ENCODE results near the gene AOAH.
"Not testable (repeated sequence)": the region's sequence is repeated elsewhere in the genome, so short reads cannot be mapped to it uniquely, and the experiment has no call there.

Gene AOAH

GRCh38 chr7:36736090-36736898 lies 12.0 kb upstream of the AOAH start:
- DNase-seq, result no peak

DNA sequence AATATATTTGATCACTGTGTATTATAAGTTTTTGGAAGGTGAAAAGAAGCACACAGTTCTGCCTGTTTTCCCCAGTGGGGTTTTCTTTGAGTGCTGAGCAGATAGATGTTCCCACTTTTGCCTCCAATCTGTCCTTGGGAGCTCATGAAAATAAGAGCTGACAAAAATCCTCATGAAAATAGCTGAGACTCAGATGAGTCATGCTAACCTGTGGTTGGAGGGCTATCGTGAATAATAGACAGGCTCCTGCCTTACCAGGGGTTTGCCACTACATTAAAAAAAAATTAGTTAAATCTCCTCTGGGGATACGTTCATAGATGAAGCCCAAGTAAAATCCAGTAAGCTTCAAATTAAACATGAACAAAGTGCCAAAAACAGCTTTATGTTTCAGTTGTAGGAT lies 10.9 kb upstream of the AOAH start:
- no peak for DNase-seq

- DNase-seq, result no peak
Measured at GRCh38 chr7:36734731-36735130, 10.4 kb upstream of the AOAH start.

DNA sequence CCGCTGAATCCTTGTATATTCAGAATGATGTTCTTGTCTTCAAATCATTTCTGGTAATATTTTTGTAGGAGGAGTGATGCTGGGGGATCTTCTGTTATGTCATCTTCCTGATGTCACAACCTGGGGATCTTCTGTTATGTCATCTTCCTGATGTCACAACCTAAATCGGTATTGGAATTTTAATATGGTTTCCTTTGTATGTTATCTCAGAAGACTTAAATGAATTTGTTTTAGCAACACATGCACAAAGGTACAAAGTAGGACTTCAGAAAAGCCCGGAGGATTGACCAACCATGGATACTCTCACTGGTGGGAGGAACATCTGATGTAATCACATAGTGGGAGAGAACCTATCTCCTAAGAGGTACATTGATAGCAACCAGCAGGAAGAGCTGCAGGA lies 9.1 kb upstream of the AOAH start:
- DNase-seq, result no peak

DNA sequence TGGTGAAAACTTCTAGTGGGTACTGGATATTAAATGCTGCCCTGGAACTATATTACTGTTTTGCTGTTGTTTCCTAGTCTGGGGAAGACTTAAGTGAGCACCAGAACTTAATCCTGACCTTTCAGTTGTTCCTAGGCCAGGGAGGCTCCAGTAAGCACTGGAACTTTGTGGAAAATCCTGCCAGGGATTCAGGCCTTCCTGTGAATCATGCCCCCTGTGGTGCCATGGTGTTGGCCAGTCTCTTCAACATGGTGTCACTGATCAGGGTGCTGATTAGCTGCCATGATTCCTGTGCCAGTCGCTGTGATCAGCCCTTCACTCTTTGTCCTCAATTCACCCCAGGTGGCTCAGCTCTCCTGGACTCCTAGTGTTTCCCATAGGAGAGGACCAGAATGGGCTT lies 8.5 kb upstream of the AOAH start:
- no peak for DNase-seq

DNA sequence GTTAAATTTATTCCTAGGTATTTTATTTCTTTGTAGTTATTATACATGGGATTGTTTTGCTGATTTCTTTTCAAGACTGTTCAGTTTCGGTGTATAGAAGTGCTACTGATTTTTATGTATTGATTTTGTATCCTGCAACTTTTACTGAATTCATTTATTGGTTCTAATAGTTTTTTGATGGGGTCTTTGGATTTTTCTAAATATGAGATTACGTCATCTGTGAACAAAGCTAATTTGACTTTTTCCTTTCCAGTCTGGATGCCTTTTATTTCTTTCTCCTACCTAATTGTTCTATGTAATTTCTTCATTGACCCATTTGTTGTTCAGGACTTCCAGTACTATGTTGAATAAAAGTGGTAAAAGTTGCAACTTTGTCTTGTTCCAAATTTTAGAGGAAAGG lies 5.8 kb upstream of the AOAH start:
- no peak for DNase-seq

DNA sequence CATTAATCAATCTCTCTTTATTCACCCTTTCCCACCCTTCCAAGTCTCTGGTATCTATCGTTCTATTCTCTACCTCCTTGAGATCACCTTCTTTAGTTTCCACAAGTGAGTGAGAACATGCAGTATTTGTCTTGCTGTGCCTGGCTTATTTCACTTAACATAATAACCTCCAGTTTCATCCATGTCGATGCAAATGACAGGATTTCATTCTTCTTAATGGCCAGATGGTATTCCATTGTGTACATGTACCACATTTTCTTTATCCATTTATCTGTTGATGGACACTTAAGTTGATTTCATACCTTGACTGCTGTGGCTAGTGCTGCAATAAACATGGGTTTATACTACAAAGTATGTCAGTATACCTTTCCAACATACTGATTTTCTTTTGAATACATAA lies 3.8 kb upstream of the AOAH start:
- no peak for DNase-seq

DNA sequence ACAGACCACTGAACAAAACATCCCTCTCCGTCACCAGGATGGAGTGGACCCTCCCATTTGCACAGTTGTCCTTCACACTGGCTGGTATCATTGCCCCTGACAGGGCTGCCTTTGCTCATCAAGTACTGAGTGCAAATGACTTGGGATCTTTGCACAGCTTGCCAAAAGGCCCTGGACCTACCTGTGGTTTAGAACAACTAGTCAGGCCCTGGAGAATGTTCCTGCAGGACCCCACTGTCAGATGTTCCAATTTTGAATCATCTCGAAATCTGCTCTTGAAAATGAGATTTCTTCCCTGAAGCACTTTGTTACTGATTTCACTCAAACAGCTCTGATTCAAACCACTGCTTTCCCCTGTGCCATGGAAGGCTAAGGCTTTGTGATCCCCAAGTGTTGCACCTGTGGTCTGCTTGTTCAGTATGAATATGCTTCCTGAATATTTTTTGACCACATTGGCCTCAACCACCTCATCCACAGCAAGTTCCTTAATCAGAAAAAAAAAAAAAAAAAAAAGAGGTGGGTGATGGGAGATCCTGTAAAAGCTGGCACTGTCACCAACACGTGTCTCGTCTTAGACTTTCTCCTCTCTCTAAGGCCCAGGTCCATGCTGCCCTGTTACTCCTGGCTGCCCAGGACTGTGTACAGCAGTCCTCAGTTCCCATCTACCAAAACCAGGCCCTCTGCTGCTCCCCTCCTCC lies 2.7 kb upstream of the AOAH start:
- no peak for DNase-seq

- DNase-seq, result no peak
Measured at GRCh38 chr7:36726311-36726710, 2.0 kb upstream of the AOAH start.

GRCh38 chr7:36724996-36725395 lies 702 bp upstream of the AOAH start:
- DNase-seq, result no peak

DNA sequence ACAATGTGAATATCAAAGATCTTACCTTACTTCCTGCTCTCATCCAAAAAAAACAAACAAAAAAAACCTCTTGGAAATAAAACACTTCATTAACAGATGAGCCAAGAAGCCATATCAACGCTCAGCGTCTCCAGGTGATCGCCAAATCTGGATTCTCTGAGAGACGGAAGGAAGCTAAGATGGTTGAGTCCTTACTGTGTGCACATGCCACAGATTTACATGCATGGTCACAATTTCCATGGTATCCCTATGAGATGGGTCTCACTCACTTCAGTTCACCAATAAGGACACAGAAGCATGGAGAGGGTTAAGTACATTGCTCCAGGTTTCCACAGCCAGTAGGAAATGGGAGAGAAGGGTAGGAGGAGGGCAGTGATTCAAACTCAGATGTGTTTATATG lies 1.0 kb downstream of the AOAH start:
- DNase-seq, result no peak

- no peak for DNase-seq
Measured at GRCh38 chr7:36719083-36719632, 5.1 kb downstream of the AOAH start.

GRCh38 chr7:36717586-36717985 lies 6.7 kb downstream of the AOAH start:
- no peak for DNase-seq

GRCh38 chr7:36716802-36717201 lies 7.5 kb downstream of the AOAH start:
- not testable (repeated sequence) for DNase-seq

GRCh38 chr7:36712015-36712414 lies 12.3 kb downstream of the AOAH start:
- no peak for DNase-seq

DNA sequence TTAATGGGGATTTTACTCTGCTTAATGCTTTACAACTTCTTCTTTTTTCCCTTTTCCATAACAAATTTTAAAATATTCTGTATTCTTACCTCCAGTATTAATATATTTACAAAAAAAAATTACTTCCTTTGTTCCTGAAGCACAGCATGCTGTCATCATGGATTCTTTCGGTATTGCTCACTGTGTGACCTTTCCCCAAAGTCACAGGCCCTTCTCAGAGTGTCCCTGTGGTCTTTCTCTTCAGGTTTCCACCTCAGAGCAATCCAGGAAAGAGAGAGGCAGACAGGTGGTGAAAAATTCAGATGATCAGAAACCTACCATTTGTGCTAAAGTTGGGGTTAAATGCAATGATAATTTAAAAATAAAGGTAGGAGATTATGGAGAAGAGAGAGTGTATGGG lies 13.0 kb downstream of the AOAH start:
- DNase-seq, result no peak

DNA sequence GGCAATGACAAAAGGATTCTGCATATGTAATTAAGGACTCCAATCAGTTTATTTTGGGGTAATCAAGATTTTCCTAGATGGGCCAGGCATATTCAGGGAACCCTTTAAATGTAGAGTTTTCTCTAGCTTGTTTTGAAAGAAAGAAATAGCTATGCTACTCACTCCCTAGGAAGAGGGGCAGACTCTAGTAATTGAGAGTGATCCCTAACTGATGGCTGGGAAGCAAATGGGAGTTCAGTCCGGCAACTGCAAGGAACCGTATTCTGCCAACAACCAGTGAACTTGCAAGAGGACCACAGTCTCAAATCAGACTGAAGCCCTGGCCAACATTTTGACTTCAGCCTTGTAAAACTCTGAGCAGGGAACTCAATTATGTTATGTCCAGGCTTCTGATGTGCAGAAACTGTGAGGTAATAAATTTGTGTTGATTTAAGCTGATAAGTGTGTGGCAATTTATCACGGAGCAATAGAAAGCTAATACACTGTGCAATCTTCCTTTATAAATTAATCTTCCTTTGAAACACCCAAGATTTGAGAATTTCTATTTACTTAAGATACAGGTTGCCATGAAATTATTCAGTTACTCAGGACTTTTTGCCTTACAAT lies 14.0 kb downstream of the AOAH start:
- no peak for DNase-seq

DNA sequence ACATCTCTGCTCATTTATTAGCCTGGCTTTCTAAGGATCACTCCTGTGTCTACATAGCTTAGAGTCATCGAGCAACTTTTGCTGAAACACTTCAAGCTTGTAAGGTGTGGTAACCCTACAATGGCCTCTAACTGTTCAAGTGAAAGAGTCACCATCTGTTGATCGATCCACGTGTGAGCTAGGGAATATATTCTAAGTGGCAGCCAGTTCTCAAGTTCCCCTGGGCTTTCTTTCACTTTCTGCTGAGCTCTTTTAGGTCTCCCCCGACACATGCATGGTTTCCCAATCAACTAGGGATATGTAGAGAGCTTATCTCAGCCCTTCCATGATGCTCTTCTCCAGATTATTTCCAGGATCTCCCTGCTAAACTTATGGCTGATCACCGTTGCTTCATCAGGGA lies 15.5 kb downstream of the AOAH start:
- DNase-seq, result no peak

DNA sequence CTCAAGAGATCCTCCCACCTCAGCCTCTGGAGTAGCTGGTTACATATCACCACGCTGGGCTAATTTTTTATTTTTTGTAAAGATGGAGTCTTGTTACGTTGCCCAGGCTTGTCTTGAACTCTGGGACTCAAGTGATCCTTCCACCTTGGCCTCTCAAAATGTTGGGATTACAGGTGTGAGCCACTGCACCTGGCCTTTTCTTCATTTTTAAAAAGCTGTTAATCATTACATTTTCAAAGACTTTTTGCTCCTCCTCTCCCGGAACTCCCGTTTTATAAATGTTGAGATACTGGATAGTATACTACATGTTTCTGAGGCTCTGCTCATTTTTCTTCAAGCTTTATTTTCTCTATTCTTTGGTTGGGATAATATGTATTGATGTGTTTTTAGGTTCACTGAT lies 16.4 kb downstream of the AOAH start:
- no peak for DNase-seq

DNA sequence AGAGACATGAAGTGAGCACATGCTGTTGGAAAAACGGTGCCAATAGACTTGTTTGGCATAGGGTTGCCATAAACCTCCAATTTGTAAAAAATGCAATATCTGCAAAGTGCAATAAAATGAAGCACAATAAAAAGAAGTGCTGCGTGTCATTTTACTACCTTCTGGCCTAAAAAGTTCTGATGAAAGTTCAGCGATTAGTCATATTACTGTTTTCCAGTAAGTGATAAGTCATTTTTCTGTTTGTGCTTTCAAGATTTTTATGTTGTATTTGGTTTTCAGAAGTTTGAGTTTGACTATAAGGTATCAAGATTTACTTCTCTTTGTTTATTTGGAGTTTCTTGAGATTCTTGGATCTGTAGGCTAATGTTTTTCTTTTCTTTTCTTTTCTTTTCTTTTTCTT lies 16.8 kb downstream of the AOAH start:
- no peak for DNase-seq

GRCh38 chr7:36703860-36704259 lies 20.4 kb downstream of the AOAH start:
- DNase-seq, result not testable (repeated sequence)

- no peak for DNase-seq
Measured at GRCh38 chr7:36692456-36692855, 31.8 kb downstream of the AOAH start.

DNA sequence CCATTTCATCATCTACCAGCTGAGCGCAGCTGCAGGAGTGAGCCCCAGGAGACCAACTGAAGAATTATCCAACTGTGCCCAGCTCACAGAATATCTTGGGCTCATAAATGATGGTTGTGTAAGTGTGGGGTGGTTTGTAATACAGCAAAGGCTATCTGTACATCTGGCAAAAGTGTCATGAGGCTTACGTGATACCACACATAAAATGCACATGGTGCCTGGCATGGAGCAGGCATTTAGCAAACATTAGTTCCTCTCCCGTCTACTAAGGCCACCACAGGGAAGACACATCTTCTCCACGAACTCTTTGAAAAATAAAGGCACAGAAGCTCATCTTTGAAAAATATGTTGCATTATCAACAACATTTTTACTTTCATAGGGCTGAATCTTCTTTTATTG lies 32.3 kb downstream of the AOAH start:
- DNase-seq, result no peak

Data from fibroblast of skin of right biceps (primary cell).